ENCODE results near the gene GOLPH3.
A peak's percentile ranks its signal among the peaks of the same experiment; 100 is the strongest.
"Not testable (repeated sequence)": the region's sequence is repeated elsewhere in the genome, so short reads cannot be mapped to it uniquely, and the experiment has no call there.

GOLPH3 gene

DNA sequence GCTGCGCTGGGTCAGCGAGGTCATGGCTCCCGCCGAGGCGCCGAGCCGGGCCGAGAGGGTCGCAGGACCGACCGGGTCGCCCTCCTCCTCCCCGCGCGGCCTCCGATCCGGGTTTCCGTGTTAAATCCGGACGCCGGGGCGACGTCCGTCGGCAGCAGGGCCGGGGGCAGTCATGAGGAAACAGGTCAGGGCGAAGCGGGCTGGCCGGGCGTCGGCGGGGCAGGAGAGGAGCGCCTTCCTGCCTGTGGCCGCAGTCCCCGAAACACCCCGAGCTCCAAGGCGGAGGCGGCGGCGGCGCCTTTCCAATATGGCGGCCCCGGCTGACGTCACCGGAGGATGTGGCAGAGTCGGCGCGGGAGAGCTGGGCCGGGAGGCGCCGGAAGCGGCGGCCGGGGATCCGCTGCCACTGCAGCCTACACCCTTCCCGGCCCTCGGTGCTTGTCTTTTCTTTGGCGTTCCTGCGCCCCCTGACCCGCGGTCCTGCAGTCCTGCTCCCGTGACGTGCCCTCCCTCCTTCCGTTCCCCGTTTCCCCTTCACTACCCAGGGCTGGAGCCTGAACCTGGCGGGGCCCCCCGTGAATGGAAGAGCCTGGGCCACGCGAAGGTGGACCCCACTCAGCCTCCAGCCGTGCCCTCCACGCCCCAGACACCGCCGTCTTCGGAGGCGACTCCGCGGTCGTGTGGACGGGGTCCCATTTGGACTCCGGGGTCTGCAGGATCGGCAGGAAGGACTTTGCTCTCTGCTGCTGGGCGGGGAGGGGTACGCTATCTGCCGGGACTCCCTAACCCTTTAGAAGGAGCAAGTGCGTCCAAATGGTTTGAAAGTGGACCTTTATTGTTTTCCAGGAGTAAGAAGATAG lies at the start of gene GOLPH3:
TSS of gene GOLPH3 (minus strand) at position 309 of the 860 bp plus-strand sequence. CDS start at position 24, 285 bp downstream.
- peak; percentile 50 to 88 for DNase-seq

DNA sequence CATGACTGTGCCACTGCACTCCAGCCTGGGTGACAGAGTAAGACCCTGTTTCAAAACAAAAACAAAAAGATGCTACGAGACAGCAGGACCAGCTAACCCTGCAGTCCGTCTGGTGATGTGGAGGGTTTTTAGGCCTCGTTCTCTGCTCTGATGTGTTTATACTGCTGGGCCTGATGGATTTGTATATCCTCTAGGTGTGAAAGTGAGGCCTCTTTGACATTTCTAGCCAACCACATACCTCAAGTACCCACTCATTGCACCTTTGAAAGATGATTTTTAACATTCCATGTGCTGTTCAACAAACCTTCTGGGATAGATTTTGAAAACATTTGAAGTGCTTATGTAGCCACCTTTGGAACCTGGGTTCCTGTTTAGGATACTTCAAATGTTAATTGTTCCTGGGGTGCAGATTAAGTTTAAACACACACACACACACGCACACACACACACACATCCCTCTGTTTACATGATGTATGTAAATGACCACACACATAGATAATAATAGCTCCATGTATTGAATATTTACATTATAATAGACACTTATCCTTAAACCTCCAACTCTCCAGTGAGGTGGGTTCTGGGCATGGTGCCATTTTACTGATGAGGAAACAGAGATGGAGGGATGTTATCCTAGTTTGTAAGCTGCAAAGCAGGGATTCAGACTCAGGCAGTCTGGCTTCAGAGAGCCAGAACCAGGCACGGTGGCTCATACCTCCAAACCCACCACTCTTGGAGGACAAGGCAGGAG lies 48.8 kb upstream of the GOLPH3 start:
- DNase-seq = no peak

DNA sequence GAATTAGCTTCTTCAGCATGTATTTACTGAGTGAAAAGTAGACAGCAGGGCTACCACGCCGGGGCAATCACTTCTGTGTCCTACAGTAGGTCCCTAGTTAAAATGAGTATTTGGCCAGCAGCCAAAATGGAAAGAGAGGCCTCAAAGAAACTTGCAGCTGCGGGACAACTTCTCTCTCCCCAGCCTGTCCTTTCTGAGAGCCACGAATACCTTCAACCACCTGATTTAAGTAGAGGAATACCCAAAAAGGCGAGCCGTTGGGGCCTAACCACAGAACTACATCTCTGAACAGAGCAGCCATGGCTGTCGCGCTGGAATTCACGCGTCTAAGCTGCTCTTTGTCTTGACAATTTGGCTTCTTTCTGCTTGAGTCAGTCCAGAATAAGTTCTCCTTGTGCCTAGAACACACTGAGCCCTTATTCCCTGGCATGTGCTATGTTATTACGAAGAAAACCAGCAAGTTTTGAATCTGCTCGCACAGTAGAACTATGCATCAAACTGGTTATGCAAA lies 43.8 kb upstream of the GOLPH3 start:
- DNase-seq = peak; percentile 17 to 55

DNA sequence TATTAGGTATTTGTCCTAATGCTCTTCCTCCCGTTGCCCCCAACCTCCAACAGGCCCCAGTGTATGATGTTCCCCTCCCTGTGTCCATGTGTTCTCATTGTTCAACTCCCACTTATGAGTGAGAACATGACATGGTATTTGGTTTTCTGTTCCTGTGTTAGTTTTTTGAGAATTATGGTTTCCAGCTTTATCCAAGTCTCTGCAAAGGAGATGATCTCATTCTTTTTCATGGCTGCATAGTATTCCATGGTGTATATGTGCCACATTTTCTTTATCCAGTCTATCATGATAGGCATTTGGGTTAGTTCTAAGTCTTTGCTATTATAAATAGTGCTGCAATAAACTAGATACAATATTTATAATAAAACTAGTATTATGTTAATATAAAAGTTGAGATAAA lies 40.2 kb upstream of the GOLPH3 start:
- DNase-seq = not testable (repeated sequence)

DNA sequence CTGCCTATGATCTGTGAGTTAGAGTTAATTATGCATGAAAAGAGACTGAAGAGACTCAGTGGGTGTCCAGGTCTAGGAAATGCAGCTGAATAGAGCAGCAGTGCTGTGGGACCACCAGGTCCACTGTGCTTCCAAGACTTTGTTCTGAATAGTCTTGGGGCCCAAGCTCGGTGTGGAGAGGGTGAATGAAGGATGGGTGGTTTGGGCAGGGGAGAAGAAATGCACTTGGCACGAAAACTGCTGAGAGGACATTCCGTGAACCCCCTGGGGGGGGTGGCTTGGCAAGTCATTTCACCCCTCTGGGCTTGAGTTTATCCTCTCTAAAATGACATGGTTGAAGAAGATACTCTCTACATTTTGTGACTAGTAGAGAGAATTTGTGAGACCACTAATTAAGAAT lies 36.0 kb upstream of the GOLPH3 start:
- no peak for DNase-seq

DNA sequence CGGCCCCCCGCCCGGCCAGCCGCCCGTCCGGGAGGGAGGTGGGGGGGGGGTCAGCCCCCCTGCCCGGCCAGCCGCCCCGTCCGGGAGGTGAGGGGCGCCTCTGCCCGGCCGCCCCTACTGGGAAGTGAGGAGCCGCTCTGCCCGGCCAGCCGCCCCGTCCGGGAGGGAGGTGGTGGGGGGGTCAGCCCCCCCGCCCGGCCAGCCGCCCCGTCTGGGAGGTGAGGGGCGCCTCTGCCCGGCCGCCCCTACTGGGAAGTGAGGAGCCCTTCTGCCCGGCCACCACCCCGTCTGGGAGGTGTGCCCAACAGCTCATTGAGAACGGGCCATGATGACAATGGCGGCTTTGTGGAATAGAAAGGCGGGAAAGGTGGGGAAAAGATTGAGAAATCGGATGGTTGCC lies 34.7 kb upstream of the GOLPH3 start:
- DNase-seq = not testable (repeated sequence)

DNA sequence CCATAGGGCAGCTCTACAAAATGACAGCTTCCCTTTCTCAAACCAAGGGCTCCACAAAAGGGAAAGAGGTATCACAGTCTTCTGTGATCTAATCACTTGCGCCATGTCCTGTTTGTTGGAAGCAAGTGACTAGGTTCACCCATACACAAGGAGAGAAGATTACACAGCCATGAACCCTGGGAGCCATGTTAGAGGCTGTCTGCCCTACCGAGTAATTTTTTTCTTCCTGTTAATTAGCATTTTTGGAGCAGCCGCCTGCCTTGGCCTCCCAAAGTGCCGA lies 33.2 kb upstream of the GOLPH3 start:
- no peak for DNase-seq

DNA sequence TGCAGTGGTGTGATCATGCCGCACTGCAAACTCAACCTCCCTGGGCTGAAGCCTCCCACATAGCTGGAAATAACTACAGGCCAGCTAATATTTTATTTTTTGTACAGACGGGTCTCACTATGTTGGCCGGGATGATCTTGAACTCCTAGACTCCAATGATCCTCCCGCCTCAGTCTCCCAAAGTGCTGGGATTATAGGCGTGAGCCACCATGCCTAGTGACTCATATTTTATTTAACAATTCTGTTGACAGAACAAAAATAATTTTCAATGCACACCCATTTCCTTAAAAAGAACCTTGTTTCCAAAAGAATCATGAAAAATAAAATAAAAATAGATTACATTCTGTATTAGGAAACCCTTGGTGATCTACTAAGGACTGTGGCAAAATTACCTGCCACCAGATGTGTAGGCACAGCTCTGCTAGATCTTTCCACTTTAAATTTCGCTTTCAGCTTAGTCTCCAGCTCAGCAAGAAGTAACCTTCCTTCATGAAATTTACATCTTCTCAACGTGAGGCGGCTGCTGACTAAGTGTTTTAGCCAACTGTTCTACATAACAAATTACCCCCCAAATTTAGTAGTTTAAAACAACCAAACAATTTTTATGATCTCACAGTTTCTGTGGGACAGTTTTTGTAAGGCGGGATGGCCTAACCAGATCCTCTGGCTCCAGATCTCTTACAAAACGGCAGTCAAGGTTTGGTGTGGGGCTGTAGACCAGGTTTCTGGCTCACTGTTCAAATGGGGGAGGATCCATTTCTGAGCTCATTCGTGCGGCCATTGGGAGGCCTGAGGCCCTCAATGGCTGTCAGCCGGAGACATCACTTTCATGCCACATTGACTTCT lies 32.6 kb upstream of the GOLPH3 start:
- DNase-seq = no peak

DNA sequence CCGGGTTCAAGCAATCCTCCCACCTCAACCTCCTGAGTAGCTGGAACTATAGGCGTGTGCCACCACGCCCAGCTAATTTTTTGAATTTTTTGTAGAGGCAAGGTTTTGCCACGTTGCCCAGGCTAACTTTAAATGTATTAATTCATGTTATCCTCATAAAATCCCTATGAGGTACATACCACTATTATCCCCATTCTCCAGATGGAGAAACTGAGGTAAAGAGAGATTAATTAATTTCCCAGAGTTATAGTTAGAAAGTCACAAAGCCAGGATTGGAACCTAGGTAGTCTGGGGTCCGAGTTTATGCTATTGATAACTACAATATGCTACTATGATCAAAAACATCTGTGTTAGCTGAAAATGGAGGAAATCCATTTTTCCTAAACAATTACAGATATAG lies 31.9 kb upstream of the GOLPH3 start:
- no peak for DNase-seq

DNA sequence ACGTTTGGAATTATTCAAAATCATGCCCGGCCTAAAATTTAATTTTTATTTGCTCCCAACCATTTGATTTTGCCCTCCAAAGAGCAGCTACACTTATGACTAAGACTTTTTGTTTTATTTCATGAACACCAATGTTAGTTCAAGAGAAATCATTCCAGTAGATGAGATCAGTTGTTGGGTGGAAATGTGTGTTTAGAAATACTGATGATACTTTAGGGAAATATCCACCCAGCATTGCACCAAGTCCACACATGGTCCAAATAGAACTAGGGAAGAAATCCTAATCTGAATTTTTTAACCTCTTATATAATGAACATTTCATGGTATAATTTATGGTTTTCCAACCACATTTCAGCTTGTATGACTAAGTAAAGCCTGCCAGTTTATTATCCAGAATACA lies 28.3 kb upstream of the GOLPH3 start:
- no peak for DNase-seq

DNA sequence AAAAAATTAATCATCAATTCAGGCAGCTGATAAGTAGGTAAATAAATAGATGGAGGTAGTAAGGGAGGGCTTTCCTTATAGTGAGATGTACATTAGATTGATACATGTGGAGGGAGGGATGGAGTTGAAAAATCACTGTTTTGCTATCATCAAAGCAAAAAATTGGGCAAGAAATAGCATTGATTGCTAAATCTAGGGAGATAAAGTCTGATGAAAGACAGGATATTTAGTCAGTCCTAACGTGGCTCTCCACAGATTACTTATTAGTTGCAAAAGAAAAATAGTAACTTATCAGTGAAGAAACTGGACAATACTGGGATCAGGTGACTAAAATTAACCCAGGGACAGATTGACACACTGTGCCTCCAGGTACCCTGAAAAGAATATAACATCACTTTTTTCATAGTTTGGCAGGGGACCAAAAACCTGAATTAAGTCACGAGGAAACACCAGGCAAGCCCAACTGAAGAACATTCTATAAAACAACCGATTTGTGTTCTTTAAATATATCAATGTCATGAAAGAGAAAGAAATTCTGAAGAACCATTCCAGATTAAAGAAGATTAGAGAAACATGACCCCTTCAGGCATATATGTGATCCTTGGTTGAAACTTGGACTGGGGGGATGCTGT lies 27.1 kb upstream of the GOLPH3 start:
- peak in 1 of 2 experiments; percentile 30 for DNase-seq

DNA sequence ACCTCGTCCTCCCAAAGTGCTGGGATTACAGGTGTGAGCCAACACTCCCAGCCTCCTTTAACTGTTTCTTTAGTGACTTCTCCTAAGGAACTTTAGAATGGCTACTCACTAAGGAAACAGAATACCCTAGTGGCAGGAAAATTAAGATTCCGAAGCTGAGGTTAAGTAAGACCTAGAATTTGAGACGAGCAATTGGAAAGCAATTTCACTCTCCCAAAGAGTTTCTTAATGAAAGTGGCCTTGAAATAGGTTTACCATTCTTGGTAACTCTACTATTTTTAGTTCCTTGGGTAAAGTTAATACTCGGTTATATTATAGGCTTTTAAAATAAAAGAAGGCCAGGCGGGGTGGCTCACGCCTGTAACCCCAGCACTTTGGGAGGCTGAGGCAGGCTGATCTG lies 22.9 kb upstream of the GOLPH3 start:
- no peak for DNase-seq

DNA sequence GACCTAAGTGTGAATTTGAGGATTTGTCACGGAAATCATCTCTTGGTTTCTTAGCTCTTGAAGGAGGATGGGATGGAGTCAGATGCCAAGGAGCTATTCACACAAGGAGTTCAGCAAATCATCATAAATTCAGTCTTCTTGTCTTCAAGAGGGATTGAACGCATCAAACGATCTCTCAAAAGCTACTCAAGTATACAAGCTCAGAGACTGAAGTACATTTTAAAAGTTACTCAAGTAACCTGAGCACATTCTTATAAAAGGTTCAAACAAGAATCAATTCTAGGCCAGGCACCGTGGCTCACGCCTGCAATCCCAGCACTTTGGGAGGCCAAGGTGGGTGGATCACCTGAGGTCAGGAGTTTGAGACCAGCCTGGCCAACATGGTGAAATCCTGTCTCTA lies 21.1 kb upstream of the GOLPH3 start:
- peak; percentile 71 to 93 for DNase-seq

DNA sequence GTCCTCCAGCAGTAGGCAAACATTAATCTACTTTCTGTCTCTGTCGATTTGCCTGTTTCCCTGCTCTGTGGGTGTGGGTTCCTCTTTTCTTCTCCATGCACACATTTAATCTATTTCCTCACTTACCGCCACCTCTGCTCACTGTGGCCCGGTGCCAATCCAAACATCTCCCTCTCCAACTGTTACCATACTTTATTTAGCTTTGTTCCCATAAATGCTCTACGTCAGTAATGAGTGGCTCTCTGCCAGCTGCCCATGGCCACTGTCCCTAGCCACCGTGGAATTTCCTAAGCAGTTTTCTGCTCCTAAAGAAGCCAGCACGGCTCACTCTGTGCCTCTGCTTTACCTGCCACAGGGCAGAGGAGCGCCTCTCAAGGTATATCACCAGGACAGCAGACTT lies 19.5 kb upstream of the GOLPH3 start:
- peak; percentile 69 to 88 for DNase-seq

DNA sequence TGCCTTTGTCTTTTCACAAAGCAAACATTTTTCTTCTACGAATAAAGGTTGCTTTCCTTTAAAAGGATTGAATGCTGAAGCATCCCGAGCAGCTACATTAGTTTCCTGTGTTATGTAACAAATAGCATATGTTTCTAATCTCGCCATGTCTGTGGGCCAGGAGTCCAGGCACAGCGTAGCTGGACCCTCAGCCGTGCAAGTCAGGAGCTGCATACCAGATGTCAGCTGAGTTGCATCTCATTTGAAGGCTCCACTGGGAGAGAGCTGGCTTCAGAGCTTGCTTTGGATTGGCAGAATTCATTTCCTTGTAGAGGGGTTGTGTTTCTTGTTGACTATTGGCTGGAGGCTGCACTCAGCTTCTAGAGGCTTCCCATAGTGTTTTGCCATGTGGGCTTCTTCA lies 16.0 kb upstream of the GOLPH3 start:
- DNase-seq = peak in 1 of 2 experiments; percentile 93

DNA sequence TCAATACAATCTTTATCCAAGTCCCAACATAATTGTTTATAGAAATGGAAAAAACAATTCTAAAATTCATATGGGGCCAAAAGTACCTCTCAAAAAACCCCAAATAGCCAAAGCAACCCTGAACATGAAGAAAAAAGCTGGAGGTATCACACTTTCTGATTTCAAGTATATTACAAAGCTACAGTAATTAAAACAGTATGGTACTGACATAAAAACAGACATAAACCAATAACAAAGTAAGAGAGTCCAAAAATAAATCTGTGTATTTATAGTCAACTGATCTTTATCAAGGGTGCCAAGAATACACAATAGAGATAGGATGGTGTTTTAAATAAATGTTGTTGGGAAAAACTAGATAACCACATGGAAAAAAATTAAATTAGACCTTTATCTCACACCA lies 13.6 kb upstream of the GOLPH3 start:
- no peak for DNase-seq

DNA sequence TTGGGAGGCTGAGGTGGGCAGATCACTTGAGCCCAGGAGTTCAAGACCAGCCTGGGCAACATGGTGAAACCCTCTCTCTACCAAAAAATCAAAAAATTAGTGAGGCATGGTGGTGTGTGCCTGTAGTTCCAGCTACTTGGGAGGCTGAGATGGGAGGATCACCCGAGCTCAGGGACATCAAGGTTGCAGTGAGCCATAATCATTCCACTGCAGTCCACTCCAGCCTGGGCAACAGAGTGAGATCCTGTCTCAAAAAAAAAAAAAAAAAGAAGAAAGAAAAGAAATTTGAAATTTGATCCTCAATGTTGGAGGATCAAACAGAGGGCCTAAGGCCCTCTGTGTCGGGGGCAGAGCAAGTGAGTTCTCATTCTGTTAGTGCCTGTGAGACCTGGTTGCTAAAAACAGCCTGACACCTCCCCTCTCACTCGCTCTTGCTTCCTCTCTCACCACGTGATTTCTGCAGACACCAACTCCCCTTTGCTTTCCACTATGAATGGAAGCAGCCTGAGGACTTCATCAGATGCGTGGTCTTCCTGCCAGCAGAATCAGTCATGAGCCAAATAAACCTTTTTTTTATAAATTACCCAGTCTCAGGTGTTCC lies 8.4 kb upstream of the GOLPH3 start:
- no peak for DNase-seq

DNA sequence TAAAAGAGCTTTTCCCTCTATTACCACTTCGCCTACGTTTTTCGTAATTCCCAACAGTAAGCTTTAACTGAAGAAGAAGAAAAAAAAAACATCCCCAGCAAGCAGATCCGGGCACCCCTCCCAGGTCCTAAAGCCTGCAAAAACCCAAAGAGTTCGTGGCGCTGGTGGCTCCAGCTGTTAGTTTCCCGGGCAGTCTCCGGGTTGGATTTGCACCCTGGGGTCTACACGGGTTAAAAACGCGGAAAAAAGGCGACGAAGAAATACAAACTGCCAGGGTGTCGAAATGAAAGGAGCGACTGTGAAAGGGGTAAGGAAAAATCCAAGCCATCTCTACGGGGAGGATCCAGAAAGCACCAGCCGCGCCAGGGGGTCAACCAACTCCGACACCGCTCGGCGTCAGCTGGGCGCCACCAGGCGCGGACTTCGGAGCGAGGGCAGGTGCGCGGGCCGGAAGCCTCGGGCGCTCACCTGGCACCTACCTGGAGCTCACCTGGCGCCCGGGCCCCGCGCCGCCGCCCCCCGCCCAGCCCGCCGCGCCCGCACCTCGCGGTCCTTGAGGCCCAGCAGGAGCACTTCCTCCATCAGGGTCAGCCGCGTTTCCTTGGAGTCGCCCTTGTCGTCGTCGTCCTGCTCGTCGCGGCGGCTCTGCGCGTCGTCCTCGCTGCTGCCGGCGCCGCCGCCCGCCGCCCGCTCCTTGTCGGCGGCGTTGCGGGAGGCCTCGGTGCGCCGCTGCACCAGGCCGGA lies 680 bp downstream of the GOLPH3 start:
- peak; percentile 47 to 73 for DNase-seq

DNA sequence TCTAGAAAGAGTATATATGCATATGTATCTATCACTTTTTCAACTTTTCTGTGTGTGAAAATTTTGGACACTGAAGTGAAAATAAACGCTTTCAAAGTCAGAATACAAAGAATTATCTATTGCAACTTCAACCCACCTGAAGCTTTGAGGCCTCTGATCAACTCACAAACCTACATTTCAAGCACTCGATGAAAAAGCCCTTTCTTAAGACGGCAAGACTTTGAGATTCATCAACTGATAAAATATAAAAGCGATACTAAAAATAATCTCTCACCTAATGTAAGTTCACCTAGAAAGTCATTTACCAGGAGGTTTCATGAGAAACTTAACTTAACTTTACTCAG lies 1.2 kb downstream of the GOLPH3 start:
- peak in 1 of 2 experiments; percentile 50 for DNase-seq

DNA sequence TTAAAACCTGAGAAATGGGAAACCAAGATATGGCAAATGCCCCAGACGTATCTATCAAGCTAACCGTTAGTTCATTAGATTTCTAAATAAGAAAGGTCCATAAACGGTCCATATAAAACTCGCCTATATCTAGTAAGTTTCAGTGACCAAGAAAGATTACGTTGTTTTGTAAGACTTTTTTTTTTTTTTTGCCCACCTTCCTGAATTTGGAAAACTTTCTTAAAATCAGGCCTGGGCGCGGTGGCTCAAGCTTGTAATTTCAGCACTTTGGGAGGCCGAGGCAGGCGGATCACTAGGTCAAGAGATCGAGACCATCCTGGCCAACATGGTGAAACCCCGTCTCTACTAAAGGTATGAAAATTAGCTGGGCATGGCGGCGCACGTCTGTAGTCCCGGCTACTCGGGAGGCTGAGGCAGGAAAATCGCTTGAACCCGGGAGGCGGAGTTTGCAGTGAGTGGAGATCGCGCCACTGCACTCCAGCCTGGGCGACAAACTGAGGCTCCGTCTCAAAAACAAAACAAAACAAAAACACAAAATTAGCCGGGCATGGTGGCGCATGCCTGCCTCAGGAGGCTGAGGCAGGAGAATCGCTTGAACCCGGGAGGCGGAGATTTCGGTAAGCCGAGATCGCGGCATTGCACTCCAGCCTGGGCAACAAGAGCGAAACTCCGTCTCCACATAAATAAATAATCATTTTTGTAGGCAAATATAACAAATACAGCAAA lies 1.8 kb downstream of the GOLPH3 start:
- peak in 1 of 2 experiments; percentile 38 for DNase-seq

All from NCI-H524 (cell line).